Lower leg skin (tissue), 3 donors: Measurements from ENCODE around the gene ADAMTS17.

Experiments used
- POLR2A ChIP-seq, 2 donors: fragments of 450-650 bp; IDR thresholded peaks; one replicate each; pipeline ENCODE4 v1.6.1; 2016 to 2017; ENCODE audit warnings: antibody characterized with exemption in 2 of 2, mild to moderate bottlenecking in 1 of 2, moderate library complexity in 1 of 2
- TF ChIP-seq, protein P1 (sequence below), 3 donors: fragments of 450-650 bp; IDR thresholded peaks; one replicate each; pipeline ENCODE4 v1.5.1; 2016; ENCODE audit warnings: antibody characterized with exemption in 3 of 3, mild to moderate bottlenecking in 3 of 3, moderate library complexity in 2 of 3

DNA sequence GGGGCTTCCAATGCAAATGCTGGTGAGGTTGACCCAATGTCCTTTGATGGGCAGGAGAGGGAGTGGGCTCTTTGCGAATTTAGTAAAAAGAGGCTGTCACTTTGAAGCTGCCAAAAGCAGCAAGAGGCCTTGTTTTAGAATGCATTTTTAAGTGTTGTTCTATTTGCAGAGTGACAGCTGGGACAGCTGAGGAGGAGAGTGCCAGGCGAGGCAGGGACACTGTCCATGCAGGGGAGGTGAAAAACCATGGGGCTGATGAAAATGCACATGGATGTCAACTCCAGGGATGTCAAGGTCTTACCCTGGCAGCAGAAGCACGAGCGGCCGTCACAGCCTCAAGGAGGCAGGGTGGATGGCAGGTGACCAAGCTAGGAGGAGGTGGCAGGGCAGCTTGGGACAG lies 279.8 kb downstream of the ADAMTS17 start:
- TF ChIP-seq, protein P1, sequence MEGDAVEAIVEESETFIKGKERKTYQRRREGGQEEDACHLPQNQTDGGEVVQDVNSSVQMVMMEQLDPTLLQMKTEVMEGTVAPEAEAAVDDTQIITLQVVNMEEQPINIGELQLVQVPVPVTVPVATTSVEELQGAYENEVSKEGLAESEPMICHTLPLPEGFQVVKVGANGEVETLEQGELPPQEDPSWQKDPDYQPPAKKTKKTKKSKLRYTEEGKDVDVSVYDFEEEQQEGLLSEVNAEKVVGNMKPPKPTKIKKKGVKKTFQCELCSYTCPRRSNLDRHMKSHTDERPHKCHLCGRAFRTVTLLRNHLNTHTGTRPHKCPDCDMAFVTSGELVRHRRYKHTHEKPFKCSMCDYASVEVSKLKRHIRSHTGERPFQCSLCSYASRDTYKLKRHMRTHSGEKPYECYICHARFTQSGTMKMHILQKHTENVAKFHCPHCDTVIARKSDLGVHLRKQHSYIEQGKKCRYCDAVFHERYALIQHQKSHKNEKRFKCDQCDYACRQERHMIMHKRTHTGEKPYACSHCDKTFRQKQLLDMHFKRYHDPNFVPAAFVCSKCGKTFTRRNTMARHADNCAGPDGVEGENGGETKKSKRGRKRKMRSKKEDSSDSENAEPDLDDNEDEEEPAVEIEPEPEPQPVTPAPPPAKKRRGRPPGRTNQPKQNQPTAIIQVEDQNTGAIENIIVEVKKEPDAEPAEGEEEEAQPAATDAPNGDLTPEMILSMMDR (IDR thresholded peaks at IDR 0.05): no peak
- no peak for TF ChIP-seq POLR2A (IDR thresholded peaks at IDR 0.05)
